OCI-LY7 (cell line): ENCODE measurements around the gene TMEM61.

Experiments used
- CTCF ChIP-seq: fragments of 200-600 bp; sonication (generic); conservative IDR thresholded peaks from 2 replicates; pipeline ENCODE4 v1.5.1; 2014; ENCODE audit warnings: mild to moderate bottlenecking, antibody characterized with exemption, low read length, moderate library complexity, mixed read lengths
- EZH2phosphoT487 ChIP-seq: fragments of 200-600 bp; sonication (generic); IDR thresholded peaks from 2 replicates; pipeline ENCODE4 v1.6.1; 2018; ENCODE audit warnings: low read depth, borderline replicate concordance, mild to moderate bottlenecking, mixed run types, antibody characterized with exemption, low read length, moderate library complexity, mixed read lengths

GRCh38 chr1:54985556-54985955 lies 5.1 kb downstream of the TMEM61 start:
- TF ChIP-seq CTCF (no peak), EZH2phosphoT487 (no peak)
